Measurements from ENCODE around the gene MMP14. TPM values are rescaled to one million over a fixed set of nuclear protein-coding genes. Genes with fewer than 3 reads are reported as not detected.

The MMP14 gene
- total RNA-seq, 1 experiment from 2014 or later, result 94.4 TPM

- Mint-ChIP-seq H3K27me3 (ENCODE audit: low read depth) (no peaks in the 10 kb centered on the region), H3K36me3 (peaks cover 44% of the 10 kb centered on the region), H3K9me3 (no peaks in the 10 kb centered on the region), H3K4me3 (no peak overlapping the region), H3K4me1 (peaks cover 22% of the 10 kb centered on the region), H3K27ac (no peak overlapping the region)
- TF ChIP-seq NR3C1 (CRISPR knock-in tag; conservative IDR thresholded peaks at IDR 0.05; ENCODE audit: low read depth) (no peak), GRHL2 (CRISPR knock-in tag; IDR thresholded peaks at IDR 0.05; ENCODE audit: insufficient replicate concordance, severe bottlenecking) (no peak), ETV6 (CRISPR knock-in tag; IDR thresholded peaks at IDR 0.05) (no peak), ZNF219 (CRISPR knock-in tag; IDR thresholded peaks at IDR 0.05; ENCODE audit: borderline replicate concordance) (no peak), IRF2 (CRISPR knock-in tag; IDR thresholded peaks at IDR 0.05; ENCODE audit: borderline replicate concordance, low read depth) (no peak)
- CTCF ChIA-PET, result interaction anchor here (0.9 to 1.0 kb wide), 2 partner anchors 10 to 20 kb away, joined by 4 to 5 read pairs; no protein-coding TSS in a partner anchor
- DNase-seq (ENCODE audit: low spot score) (no peak), ATAC-seq (no peak)
- POLR2A ChIA-PET, result no interaction called here
Observed at GRCh38 chr14:22842211-22843122, 6.1 kb downstream of the MMP14 start.

- ATAC-seq, result no peak
- Mint-ChIP-seq H3K4me3 (no peak overlapping the region), H3K36me3 (peaks cover 44% of the 10 kb centered on the region), H3K4me1 (peaks cover 25% of the 10 kb centered on the region), H3K27me3 (ENCODE audit: low read depth) (no peaks in the 10 kb centered on the region), H3K27ac (no peak overlapping the region), H3K9me3 (no peaks in the 10 kb centered on the region)
- ChIA-PET CTCF (interaction anchor here (0.9 to 2.0 kb wide), 3 partner anchors 9 to 20 kb away, joined by 4 to 10 read pairs (median 5); no protein-coding TSS in a partner anchor), POLR2A (no interaction called here)
- DNase-seq (ENCODE audit: low spot score), result no peak
- TF ChIP-seq ZNF281 (CRISPR knock-in tag; IDR thresholded peaks at IDR 0.05), result no peak
- no peak for TF ChIP-seq CREB1 (CRISPR knock-in tag; IDR thresholded peaks at IDR 0.05)
- TF ChIP-seq SMAD3 (CRISPR knock-in tag; IDR thresholded peaks at IDR 0.05; ENCODE audit: borderline replicate concordance), result no peak
- no peak for TF ChIP-seq TEAD4 (CRISPR knock-in tag; IDR thresholded peaks at IDR 0.05)
- TF ChIP-seq NR2C2 (CRISPR knock-in tag; IDR thresholded peaks at IDR 0.05), result no peak
- no peak for TF ChIP-seq KAT7 (CRISPR knock-in tag; IDR thresholded peaks at IDR 0.05; ENCODE audit: borderline replicate concordance)
- no peak for TF ChIP-seq NFATC4 (CRISPR knock-in tag; IDR thresholded peaks at IDR 0.05)
- TF ChIP-seq ATF2 (CRISPR knock-in tag; IDR thresholded peaks at IDR 0.05; ENCODE audit: borderline replicate concordance, low read depth), result no peak
- TF ChIP-seq FOXP4 (CRISPR knock-in tag; IDR thresholded peaks at IDR 0.05), result no peak
- TF ChIP-seq GRHL2 (CRISPR knock-in tag; IDR thresholded peaks at IDR 0.05; ENCODE audit: insufficient replicate concordance, severe bottlenecking), result no peak
- no peak for TF ChIP-seq AR (CRISPR knock-in tag; IDR thresholded peaks at IDR 0.05)
- TF ChIP-seq ETV6 (CRISPR knock-in tag; IDR thresholded peaks at IDR 0.05), result no peak
- TF ChIP-seq ZMAT4 (CRISPR knock-in tag; IDR thresholded peaks at IDR 0.05), result no peak
- no peak for TF ChIP-seq RELA (CRISPR knock-in tag; IDR thresholded peaks at IDR 0.05; ENCODE audit: borderline replicate concordance)
- no peak for TF ChIP-seq GTF2I (CRISPR knock-in tag; conservative IDR thresholded peaks at IDR 0.05)
- no peak for TF ChIP-seq SMAD4 (CRISPR knock-in tag; IDR thresholded peaks at IDR 0.05)
- TF ChIP-seq ESRRA (CRISPR knock-in tag; IDR thresholded peaks at IDR 0.05; ENCODE audit: borderline replicate concordance), result no peak
- TF ChIP-seq USF1 (CRISPR knock-in tag; IDR thresholded peaks at IDR 0.05), result no peak
Observed at GRCh38 chr14:22843123-22843925, 6.9 kb downstream of the MMP14 start.

Data from WTC11 (cell line).